OCI-LY7 (cell line): ENCODE data around the gene TACC3. TPM values are rescaled to one million over a fixed set of nuclear protein-coding genes. Genes with fewer than 3 reads are reported as not detected.

Source experiments
- BruUV-seq: library from RNA; stranded (reverse); fragments of 400-500 nt; replicated peaks from 2 replicates; lab custom pipeline; 2021; lab: Mats Ljungman, UMichigan
- CTCF ChIA-PET: fragments of 300-600 bp; sonication (Branson Sonifier 250); formaldehyde crosslinking; loops from one replicate; lab custom pipeline; 2022; ENCODE audit warnings: antibody characterized with exemption; ENCODE audit not compliant: unreplicated experiment; lab: Charles Lee
- POLR2A ChIA-PET: fragments of 300-600 bp; sonication (Branson Sonifier 250); formaldehyde crosslinking; loops from one replicate; lab custom pipeline; 2022; ENCODE audit warnings: antibody characterized with exemption; lab: Charles Lee
- DNase-seq: peaks from one replicate; pipeline ENCODE4 v3.0.0-alpha.2; 2015; ENCODE audit warnings: low spot score
- H2AFZ ChIP-seq: fragments of 200-600 bp; sonication (generic), shearing (Covaris generic); 2 replicates; pipeline ENCODE4 v1.6.1; 2014; ENCODE audit warnings: mild to moderate bottlenecking, antibody characterized with exemption, low read length, moderate library complexity
- H3K27ac ChIP-seq: fragments of 200-600 bp; sonication (generic); 2 replicates; pipeline ENCODE4 v1.5.1; 2014; ENCODE audit warnings: mixed run types, low read depth, mild to moderate bottlenecking, moderate library complexity, low read length, inconsistent platforms; ENCODE audit not compliant: poor library complexity, severe bottlenecking
- H3K36me3 ChIP-seq: fragments of 200-600 bp; sonication (generic); 2 replicates; pipeline ENCODE4 v1.6.1; 2014; ENCODE audit warnings: mild to moderate bottlenecking, antibody characterized with exemption, low read length, moderate library complexity, mixed read lengths; ENCODE audit not compliant: insufficient read depth
- H3K4me1 ChIP-seq: fragments of 200-600 bp; sonication (generic); 2 replicates; pipeline ENCODE4 v1.5.1; 2014; ENCODE audit warnings: mild to moderate bottlenecking, low read length; ENCODE audit not compliant: insufficient read depth, poor library complexity, severe bottlenecking
- H3K4me2 ChIP-seq: fragments of 200-600 bp; sonication (generic); 2 replicates; pipeline ENCODE4 v1.6.1; 2014; ENCODE audit warnings: mild to moderate bottlenecking, low read length
- H3K4me3 ChIP-seq: fragments of 200-600 bp; sonication (generic); 2 replicates; pipeline ENCODE4 v1.5.1; 2014; ENCODE audit warnings: mild to moderate bottlenecking, low read depth, low read length; ENCODE audit not compliant: poor library complexity, severe bottlenecking
- H3K79me2 ChIP-seq: fragments of 200-600 bp; sonication (generic); 2 replicates; pipeline ENCODE4 v1.6.1; 2016; ENCODE audit warnings: low read depth, mild to moderate bottlenecking, low read length, moderate library complexity, mixed read lengths; ENCODE audit not compliant: insufficient read depth
- H3K9me2 ChIP-seq: fragments of 200-600 bp; sonication (generic); 2 replicates; pipeline ENCODE4 v1.6.1; 2016; ENCODE audit warnings: mild to moderate bottlenecking, low read length, mixed read lengths; ENCODE audit not compliant: insufficient read depth
- H3K9me3 ChIP-seq: fragments of 200-600 bp; sonication (generic); 2 replicates; pipeline ENCODE4 v1.6.1; 2014; ENCODE audit warnings: mild to moderate bottlenecking, mixed run types, low read length, mixed read lengths
- H4K20me1 ChIP-seq: fragments of 200-600 bp; sonication (generic); 2 replicates; pipeline ENCODE4 v1.6.1; 2014; ENCODE audit warnings: mild to moderate bottlenecking, antibody characterized with exemption, low read length, moderate library complexity, mixed read lengths; ENCODE audit not compliant: insufficient read depth
- CTCF ChIP-seq: fragments of 200-600 bp; sonication (generic); conservative IDR thresholded peaks from 2 replicates; pipeline ENCODE4 v1.5.1; 2014; ENCODE audit warnings: mild to moderate bottlenecking, antibody characterized with exemption, low read length, moderate library complexity, mixed read lengths
- EZH2phosphoT487 ChIP-seq: fragments of 200-600 bp; sonication (generic); IDR thresholded peaks from 2 replicates; pipeline ENCODE4 v1.6.1; 2018; ENCODE audit warnings: low read depth, borderline replicate concordance, mild to moderate bottlenecking, mixed run types, antibody characterized with exemption, low read length, moderate library complexity, mixed read lengths
- intact Hi-C: fragments of 100-400 bp; cut with micrococcal nuclease; formaldehyde crosslinking; loops from one replicate; pipeline ENCODE4 v1.10.0; 2022; ENCODE audit not compliant: unreplicated experiment
- total RNA-seq, 2 experiments: library from RNA; depleted of rRNA in 1 of 2; stranded (reverse); fragments of >200 nt in 1 of 2; shearing (Covaris generic) in 1 of 2; gene quantifications; 2 replicates each; pipeline ENCODE4 v1.2.3, GENCODE V29; 2014 to 2022

The TACC3 gene
- total RNA-seq, 2 experiments from 2014 or later, result 100 to 257 TPM

DNA sequence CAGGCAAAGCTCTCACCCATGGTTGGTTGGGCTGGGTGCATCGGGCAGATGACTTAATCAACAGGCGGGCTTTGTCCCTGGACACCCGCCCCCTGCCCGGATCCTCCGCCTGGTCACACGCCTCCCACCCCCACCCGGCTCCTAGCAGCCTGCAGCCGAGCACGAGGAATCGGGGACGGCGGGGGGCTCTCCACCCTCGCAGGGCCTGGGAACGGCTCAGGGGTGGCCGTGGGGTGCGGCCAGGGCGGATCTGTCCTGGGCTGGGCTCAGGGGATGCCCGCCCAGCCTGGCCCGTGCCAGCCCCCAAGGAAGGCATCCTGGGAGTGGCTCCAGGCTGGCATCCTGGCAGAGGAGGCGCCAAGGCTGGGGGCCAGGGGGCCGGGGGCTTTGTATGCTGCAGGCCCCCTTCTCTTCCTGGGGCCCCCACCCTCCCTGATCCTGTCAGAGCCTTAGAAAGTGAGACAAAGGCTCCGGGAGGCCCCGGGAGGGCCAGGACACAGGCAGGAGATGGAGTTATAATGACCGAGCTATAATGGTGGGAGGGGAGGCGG lies 39.3 kb downstream of the TACC3 start:
- Histone ChIP-seq H3K9me3 (no peaks in the 10 kb centered on the region), H2AFZ (no peak overlapping the region), H3K4me1 (no peaks in the 10 kb centered on the region), H3K27ac (no peak overlapping the region), H4K20me1 (no peaks in the 10 kb centered on the region), H3K4me3 (no peak overlapping the region), H3K79me2 (no peaks in the 10 kb centered on the region), H3K4me2 (no peak overlapping the region), H3K36me3 (no peaks in the 10 kb centered on the region), H3K9me2 (no peaks in the 10 kb centered on the region)
- intact Hi-C loops, result loop anchor here (5.0 kb wide), 1 partner anchor 52 kb away; no protein-coding TSS in a partner anchor
- no peak for DNase-seq
- no peak for TF ChIP-seq CTCF
- no peak for TF ChIP-seq EZH2phosphoT487
- ChIA-PET POLR2A (no interaction called here), CTCF (no interaction called here)
- no TSS peak for BruUV-seq

- intact Hi-C loops, result loop anchor here (5.0 kb wide), 1 partner anchor 51 kb away; no protein-coding TSS in a partner anchor
Observed at GRCh38 chr4:1761130-1761689, 39.9 kb downstream of the TACC3 start.

More at GRCh38 chr4:1761130-1761689, 39.9 kb downstream of the TACC3 start:
- Histone ChIP-seq H3K79me2 (no peaks in the 10 kb centered on the region), H3K36me3 (no peaks in the 10 kb centered on the region), H3K9me3 (no peaks in the 10 kb centered on the region), H3K27ac (no peak overlapping the region), H3K4me3 (no peak overlapping the region), H2AFZ (no peak overlapping the region), H3K9me2 (no peaks in the 10 kb centered on the region), H4K20me1 (no peaks in the 10 kb centered on the region), H3K4me2 (no peak overlapping the region), H3K4me1 (no peaks in the 10 kb centered on the region)
- ChIA-PET POLR2A (no interaction called here), CTCF (no interaction called here)
- DNase-seq, result no peak
- TF ChIP-seq EZH2phosphoT487 (no peak), CTCF (no peak)
- no TSS peak for BruUV-seq
